B cell (primary cell): ENCODE measurements around the gene STK11. TPM values are rescaled to one million over a fixed set of nuclear protein-coding genes. Genes with fewer than 3 reads are reported as not detected.

ENCODE experiments used
- ATAC-seq: fragments of 200-7000 bp; cut with Tn5 transposase; one replicate; pipeline ENCODE4 v1.10.0; 2021; ENCODE audit warnings: low read depth, mild to moderate bottlenecking, moderate number of reproducible peaks, moderate library complexity
- CTCF ChIA-PET: fragments of 350-600 bp; sonication (Branson Sonifier 250); formaldehyde crosslinking; loops from one replicate; lab custom pipeline; 2021; ENCODE audit warnings: antibody characterized with exemption, inconsistent platforms; lab: Charles Lee
- POLR2A ChIA-PET: fragments of 350-600 bp; sonication (Branson Sonifier 250); formaldehyde crosslinking; loops from one replicate; lab custom pipeline; 2021; ENCODE audit warnings: antibody characterized with exemption; lab: Charles Lee
- DNase-seq: peaks from one replicate; pipeline ENCODE4 v3.0.0; 2013
- H2AFZ ChIP-seq: 2 replicates; pipeline ENCODE4 v1.6.1; 2012; ENCODE audit warnings: mild to moderate bottlenecking, low read depth, low read length; ENCODE audit not compliant: insufficient read depth, poor library complexity, severe bottlenecking
- H3K27ac ChIP-seq, 2 donors: 1 replicate in 1 of 2; 2 replicates in 1 of 2; pipeline ENCODE4 v1.5.1; 2012 to 2013; ENCODE audit warnings: low read length in 2 of 2, mild to moderate bottlenecking in 2 of 2, moderate library complexity in 1 of 2
- H3K27me3 ChIP-seq, 4 experiments: fragments of 200-600 bp in 1 of 4; sonication (generic) in 1 of 4; replicated peaks in 1 of 4; 1 replicate in 2 of 4; 2 replicates in 2 of 4; pipeline versions ENCODE4 v1.6.1 to v1.7.0; 2013 to 2016; ENCODE audit warnings: low read length in 3 of 4, mild to moderate bottlenecking in 2 of 4, mixed read lengths in 1 of 4, moderate library complexity in 1 of 4; ENCODE audit not compliant: insufficient read depth in 4 of 4, control insufficient read depth in 3 of 4; ENCODE audit errors: control extremely low read depth in 1 of 4
- H3K36me3 ChIP-seq, 2 experiments: replicated peaks in 1 of 2; 1 replicate in 1 of 2; 2 replicates in 1 of 2; pipeline versions ENCODE4 v1.6.1 to v1.7.1; 2013; ENCODE audit warnings: low read length in 1 of 2; ENCODE audit not compliant: insufficient read depth in 2 of 2, control insufficient read depth in 1 of 2; ENCODE audit errors: control extremely low read depth in 1 of 2, extremely low read depth in 1 of 2
- H3K4me1 ChIP-seq, 2 donors: fragments of 200-600 bp in 1 of 2; sonication (generic) in 1 of 2; 1 replicate in 1 of 2; 2 replicates in 1 of 2; pipeline versions ENCODE4 v1.5.1 to v1.6.1; 2013 to 2017; ENCODE audit warnings: low read length in 2 of 2; ENCODE audit not compliant: control insufficient read depth in 2 of 2, insufficient read depth in 2 of 2
- H3K4me2 ChIP-seq: replicated peaks from 2 replicates; pipeline ENCODE3; 2012; ENCODE audit warnings: mild to moderate bottlenecking, low read depth, low read length; ENCODE audit not compliant: poor library complexity, severe bottlenecking
- H3K4me3 ChIP-seq, 5 experiments: fragments of 200-600 bp in 1 of 5; sonication (generic) in 1 of 5; 1 replicate in 3 of 5; 2 replicates in 2 of 5; pipeline versions ENCODE4 v1.5.1 to v1.7.0; 2011 to 2016; ENCODE audit warnings: low read length in 4 of 5, mild to moderate bottlenecking in 4 of 5, low read depth in 2 of 5, control low read depth in 1 of 5, moderate library complexity in 1 of 5; ENCODE audit not compliant: insufficient read depth in 1 of 5; ENCODE audit errors: control extremely low read depth in 1 of 5, extremely low read depth in 1 of 5
- H3K79me2 ChIP-seq: fragments of 200-600 bp; sonication (generic); one replicate; pipeline ENCODE4 v1.6.0; 2016; ENCODE audit warnings: low read length; ENCODE audit not compliant: control insufficient read depth, insufficient read depth
- H3K9ac ChIP-seq: fragments of 200-600 bp; sonication (generic); 2 replicates; pipeline ENCODE4 v1.6.1; 2017; ENCODE audit warnings: mild to moderate bottlenecking, low read length, moderate library complexity
- H3K9me3 ChIP-seq, 3 donors: one replicate each; pipeline versions ENCODE4 v1.6.1 to v1.7.1; 2013; ENCODE audit warnings: low read length in 2 of 3; ENCODE audit not compliant: control insufficient read depth in 2 of 3, insufficient read depth in 1 of 3; ENCODE audit errors: control extremely low read depth in 1 of 3
- H4K20me1 ChIP-seq: 2 replicates; pipeline ENCODE4 v1.6.0; 2012; ENCODE audit warnings: mild to moderate bottlenecking, low read length; ENCODE audit not compliant: insufficient read depth, control insufficient read depth, poor library complexity, severe bottlenecking
- H3K27ac Mint-ChIP-seq: one replicate; pipeline ENCODE4 v1.8.0; 2021; ENCODE audit warnings: mixed read lengths
- H3K27me3 Mint-ChIP-seq: one replicate; pipeline ENCODE4 v1.8.0; 2021; ENCODE audit warnings: mixed read lengths
- H3K4me1 Mint-ChIP-seq: one replicate; pipeline ENCODE4 v1.8.0; 2021; ENCODE audit warnings: mixed read lengths
- H3K4me3 Mint-ChIP-seq: one replicate; pipeline ENCODE4 v1.8.0; 2021; ENCODE audit warnings: mixed read lengths
- H3K9me3 Mint-ChIP-seq: one replicate; pipeline ENCODE4 v1.8.0; 2022; ENCODE audit warnings: mixed read lengths; ENCODE audit not compliant: insufficient read depth
- CTCF ChIP-seq: fragments of 200-600 bp; IDR thresholded peaks from one replicate; pipeline ENCODE4 v1.8.0; 2022; ENCODE audit warnings: antibody characterized with exemption, mild to moderate bottlenecking
- EZH2 ChIP-seq: IDR thresholded peaks from 2 replicates; pipeline ENCODE4 v1.6.1; 2012; ENCODE audit warnings: borderline replicate concordance, low read depth, mild to moderate bottlenecking, moderate library complexity, low read length; ENCODE audit not compliant: insufficient read depth, poor library complexity, severe bottlenecking
- WGBS: methylation state at CpG from one replicate; pipeline ENCODE4 v1.1.5; 2013; ENCODE audit warnings: missing lambda C conversion rate; ENCODE audit not compliant: insufficient coverage; 5-methylcytosine and 5-hydroxymethylcytosine counted together
- intact Hi-C: fragments of 100-400 bp; cut with micrococcal nuclease; formaldehyde crosslinking; loops from one replicate; pipeline ENCODE4 v1.10.0; 2022
- polyA plus RNA-seq: library from polyadenylated mRNA; depleted of rRNA; stranded (reverse); fragments of >200 nt; gene quantifications from 2 replicates; pipeline ENCODE4 v1.2.3, GENCODE V29; 2012
- total RNA-seq, 2 donors: library from RNA; stranded (reverse); fragments of 120-200 nt in 1 of 2; gene quantifications; 1 replicate in 1 of 2; 2 replicates in 1 of 2; pipeline versions ENCODE4 v1.2.3 to v1.2.4, GENCODE V29; 2013 to 2022

STK11 gene
- total and polyA plus RNA-seq, 2 donors (not counting 1 experiment from before 2014, with no cell fraction given): 87.9 to 89.9 TPM

DNA sequence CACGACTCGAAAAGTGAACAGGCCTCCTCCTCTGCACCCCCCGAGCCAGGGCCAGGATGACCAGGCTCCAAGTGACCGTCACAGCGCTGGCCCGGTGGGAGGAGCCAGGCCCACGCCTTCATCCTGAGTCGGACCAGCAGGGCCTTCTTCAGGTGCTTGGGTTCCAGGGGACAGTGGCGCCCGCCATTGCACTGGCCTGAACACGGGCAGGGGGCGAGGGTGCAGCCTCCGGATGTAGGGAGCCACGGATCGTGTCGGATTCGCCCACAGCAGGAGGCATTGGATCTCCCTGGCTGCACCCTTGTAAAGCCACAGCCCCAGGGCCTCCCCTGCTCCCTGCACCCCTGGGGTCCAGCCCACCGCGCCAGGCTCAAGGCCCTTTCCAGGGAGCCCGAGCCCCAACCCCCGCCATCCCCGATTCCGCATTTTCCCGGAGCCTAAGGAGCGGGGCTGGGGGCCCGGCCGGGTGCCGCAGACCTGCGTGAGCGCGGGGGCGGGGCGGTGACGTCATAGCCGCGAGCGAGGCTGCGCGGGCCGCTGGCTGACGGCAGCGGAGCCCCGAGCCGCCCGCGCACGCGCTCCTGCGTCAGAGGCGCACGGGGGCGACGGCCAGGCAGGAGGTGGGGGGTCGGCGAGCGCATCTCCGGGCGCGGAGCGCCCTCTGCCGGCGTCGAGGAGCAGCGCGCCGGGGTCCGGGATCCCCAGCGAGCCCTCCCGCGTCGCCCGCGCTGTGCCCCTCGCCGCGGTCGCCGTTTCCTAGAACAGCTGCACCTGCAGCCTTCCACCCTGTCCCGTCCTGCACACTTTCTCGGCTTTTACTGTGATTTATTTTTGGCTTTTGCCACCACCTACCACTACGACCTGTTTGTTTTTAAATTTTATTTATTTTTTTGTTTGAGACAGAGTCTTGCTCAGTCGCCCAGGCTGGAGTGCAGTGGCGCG is 34.5 kb downstream of the STK11 start:
- Histone ChIP-seq H2AFZ (peak overlapping the region; percentile 25), H3K79me2 (peaks cover 23% of the 10 kb centered on the region), H3K4me2 (peak overlapping the region; percentile 99), H3K4me1 (peaks cover 42 to 61% of the 10 kb centered on the region in 2 donors), H3K27me3 (peaks cover 0 to 21% (median 7%) of the 10 kb centered on the region in 4 experiments), H3K9me3 (no peaks in the 10 kb centered on the region), H4K20me1 (peaks cover 17% of the 10 kb centered on the region), H3K27ac (peak overlapping the region in 1 of 2 donors; percentile 27), H3K9ac (no peak overlapping the region), H3K36me3 (peaks cover 0 to 4% of the 10 kb centered on the region in 2 experiments), H3K4me3 (peak overlapping the region; percentile 16 to 92 (median 37))
- 16% methylated on average over 79 of the region's 84 CpGs for WGBS
- ChIA-PET CTCF (interaction anchor here (1.0 to 8.0 kb wide), 10 partner anchors 25 to 256 kb away, joined by 3 to 658 read pairs (median 3); partner anchors contain the start of genes CIRBP, FAM174C and WDR18), POLR2A (interaction anchor here (0.7 to 7.8 kb wide), 2 partner anchors 25 to 152 kb away, joined by 5 to 402 read pairs; partner anchors contain the start of gene CIRBP)
- peak; percentile 50 for ATAC-seq
- peak; percentile 96 for DNase-seq
- Mint-ChIP-seq H3K4me3 (peak overlapping the region; percentile 87), H3K9me3 (no peaks in the 10 kb centered on the region), H3K4me1 (peaks cover 36% of the 10 kb centered on the region), H3K27me3 (peaks cover 8% of the 10 kb centered on the region), H3K27ac (no peak overlapping the region)
- intact Hi-C loops: loop anchor here (1.0 to 10.0 kb wide), 9 partner anchors 35 to 1945 kb away; partner anchors contain the start of genes CNN2, GPX4, NCLN and RNU6-2
- TF ChIP-seq CTCF: peak; percentile 94
- no peak for TF ChIP-seq EZH2
